HCT116 (cell line): ENCODE data around the gene FRMD3.

Experiments used
- CEBPB ChIP-seq: IDR thresholded peaks from 2 replicates; pipeline ENCODE4 v1.6.1; 2012; ENCODE audit warnings: low read depth
- CTCF ChIP-seq, 3 experiments: fragments of 200-600 bp in 1 of 3; sonication (generic) in 1 of 3; IDR thresholded peaks in 2 of 3; conservative IDR thresholded peaks in 1 of 3; 2 replicates each; pipeline ENCODE4 v1.5.1; 2012 to 2017; ENCODE audit warnings: low read depth in 2 of 3, low read length in 2 of 3, antibody characterized with exemption in 1 of 3, borderline replicate concordance in 1 of 3, control low read depth in 1 of 3, mild to moderate bottlenecking in 1 of 3, mixed read lengths in 1 of 3, mixed run types in 1 of 3, moderate library complexity in 1 of 3; ENCODE audit not compliant: insufficient read depth in 1 of 3
- ELF1 ChIP-seq: IDR thresholded peaks from 2 replicates; pipeline ENCODE4 v1.6.1; 2012; ENCODE audit warnings: low read depth, borderline replicate concordance
- EZH2 ChIP-seq: fragments of 200-600 bp; sonication (generic); IDR thresholded peaks from 2 replicates; pipeline ENCODE4 v1.6.1; 2017; ENCODE audit warnings: antibody characterized with exemption, mixed run types
- EZH2phosphoT487 ChIP-seq: fragments of 200-600 bp; IDR thresholded peaks from 2 replicates; pipeline ENCODE4 v1.6.1; 2018; ENCODE audit warnings: antibody characterized with exemption, borderline replicate concordance
- FOSL1 ChIP-seq: IDR thresholded peaks from 2 replicates; pipeline ENCODE4 v1.6.1; 2012; ENCODE audit warnings: low read depth
- POLR2A ChIP-seq: IDR thresholded peaks from 2 replicates; pipeline ENCODE4 v1.7.0; 2011; ENCODE audit warnings: borderline replicate concordance; ENCODE audit not compliant: insufficient read depth, insufficient read length; ENCODE audit errors: extremely low read depth
- POLR2AphosphoS5 ChIP-seq: IDR thresholded peaks from 2 replicates; pipeline ENCODE4 v1.6.1; 2011; ENCODE audit warnings: mild to moderate bottlenecking, low read depth, low read length, moderate library complexity
- RAD21 ChIP-seq: IDR thresholded peaks from 2 replicates; pipeline ENCODE4 v1.6.1; 2012; ENCODE audit warnings: low read depth, mild to moderate bottlenecking
- SP1 ChIP-seq: IDR thresholded peaks from 2 replicates; pipeline ENCODE4 v1.6.1; 2012; ENCODE audit warnings: low read depth
- YY1 ChIP-seq: IDR thresholded peaks from 2 replicates; pipeline ENCODE4 v1.6.1; 2011; ENCODE audit warnings: low read length, low read depth, moderate library complexity, mild to moderate bottlenecking; ENCODE audit not compliant: insufficient replicate concordance; ENCODE audit errors: extremely low read depth
- ZBTB33 ChIP-seq: IDR thresholded peaks from 2 replicates; pipeline ENCODE4 v1.6.1; 2011; ENCODE audit warnings: mild to moderate bottlenecking, low read length, moderate library complexity; ENCODE audit not compliant: insufficient replicate concordance; ENCODE audit errors: extremely low read depth
- ZNF274 ChIP-seq: fragments of 200-500 bp; sonication (Bioruptor generic); IDR thresholded peaks from 2 replicates; pipeline ENCODE4 v1.6.1; 2014; ENCODE audit warnings: mild to moderate bottlenecking, low read depth, low read length, inconsistent platforms
- TF ChIP-seq, protein P1 (sequence below): IDR thresholded peaks from 2 replicates; pipeline ENCODE4 v1.6.1; 2012

DNA sequence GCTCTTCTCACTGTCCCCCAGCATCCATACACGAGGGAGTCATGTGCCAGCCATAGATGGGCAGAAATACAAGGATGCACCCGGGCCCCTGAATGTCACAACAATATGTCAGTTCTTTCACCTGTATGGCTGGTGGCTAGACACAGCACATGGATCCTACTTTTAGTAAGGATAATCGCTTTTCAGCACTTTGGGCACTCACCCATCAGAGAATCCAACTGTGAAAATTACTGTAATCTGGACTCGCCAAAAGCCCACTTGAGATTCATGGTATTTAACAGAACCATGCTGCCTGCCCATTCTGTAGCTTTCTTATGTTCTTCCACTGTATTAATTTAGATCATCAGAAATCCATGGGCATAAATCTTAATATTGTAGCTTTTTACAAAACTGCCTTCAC is 124.8 kb downstream of the FRMD3 start:
- TF ChIP-seq SP1 (no peak), POLR2A (no peak), EZH2 (no peak), RAD21 (no peak), CTCF (IDR thresholded peaks at IDR 0.05 in 2 of 3, conservative IDR thresholded peaks at IDR 0.05 in 1 of 3; ENCODE audit: borderline replicate concordance in 1 of 3, insufficient read depth in 1 of 3, low read depth in 2 of 3, low read length in 2 of 3) (no peak), EZH2phosphoT487 (no peak), ZBTB33 (no peak), ELF1 (no peak), CEBPB (no peak), POLR2AphosphoS5 (no peak), ZNF274 (no peak), FOSL1 (no peak), YY1 (no peak)
- TF ChIP-seq, protein P1, sequence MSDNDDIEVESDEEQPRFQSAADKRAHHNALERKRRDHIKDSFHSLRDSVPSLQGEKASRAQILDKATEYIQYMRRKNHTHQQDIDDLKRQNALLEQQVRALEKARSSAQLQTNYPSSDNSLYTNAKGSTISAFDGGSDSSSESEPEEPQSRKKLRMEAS = no peak
